ENCODE measurements around the gene ZNF880. TPM values are rescaled to one million over a fixed set of nuclear protein-coding genes. Genes with fewer than 3 reads are reported as not detected.
A peak's percentile ranks its signal among the peaks of the same experiment; 100 is the strongest.

Gene ZNF880
- total and polyA plus RNA-seq, 9 of the 15 experiments (the other 6 are each of a cell fraction or from before 2014, with no cell fraction given): 0.15 to 1.9 (median 0.64) TPM; not detected in 1

GRCh38 chr19:52369559-52370340, at the start of gene ZNF880 (continued):
- TF ChIP-seq POLR2G (IDR thresholded peaks at IDR 0.05; ENCODE audit: low read depth, low read length) (no peak), ZBTB26 (CRISPR knock-in tag; IDR thresholded peaks at IDR 0.05) (no peak), CAMTA2 (CRISPR knock-in tag; conservative IDR thresholded peaks at IDR 0.05) (no peak), NFIX (CRISPR knock-in tag; IDR thresholded peaks at IDR 0.05; ENCODE audit: low read depth) (no peak), E2F6 (IDR thresholded peaks at IDR 0.05; ENCODE audit: borderline replicate concordance in 1 of 2, extremely low read depth in 1 of 2, insufficient read depth in 1 of 2, insufficient read length in 1 of 2, low read depth in 1 of 2, low read length in 1 of 2, poor library complexity in 1 of 2, severe bottlenecking in 1 of 2) (peak in 1 of 2 experiments; percentile 31), SPI1 (IDR thresholded peaks at IDR 0.05; ENCODE audit: borderline replicate concordance, low read depth, low read length) (no peak), ZBTB5 (IDR thresholded peaks at IDR 0.05) (no peak), NR2C1 (IDR thresholded peaks at IDR 0.05) (peak; percentile 51), NR2C1 (tag; IDR thresholded peaks at IDR 0.05) (no peak), KLF6 (CRISPR knock-in tag; IDR thresholded peaks at IDR 0.05; ENCODE audit: borderline replicate concordance) (no peak), SIRT6 (IDR thresholded peaks at IDR 0.05; ENCODE audit: low read depth, low read length) (no peak), SRSF3 (IDR thresholded peaks at IDR 0.05; ENCODE audit: insufficient read depth, low read length) (no peak), EP400 (IDR thresholded peaks at IDR 0.05) (no peak), ZNF384 (IDR thresholded peaks at IDR 0.05; ENCODE audit: low read depth, low read length) (no peak), GABPA (tag; conservative IDR thresholded peaks at IDR 0.05; ENCODE audit: low read depth) (peak; percentile 76), ZFX (CRISPR knock-in tag; IDR thresholded peaks at IDR 0.05) (no peak), EP300 (IDR thresholded peaks at IDR 0.05; ENCODE audit: low read length) (no peak), ZBTB11 (CRISPR knock-in tag; IDR thresholded peaks at IDR 0.05) (no peak), BHLHE40 (IDR thresholded peaks at IDR 0.05; ENCODE audit: low read length) (no peak)
